GM12878 (cell line): Measurements from ENCODE around the gene CCSER1. TPM values are rescaled to one million over a fixed set of nuclear protein-coding genes. Genes with fewer than 3 reads are reported as not detected.
"Not testable (repeated sequence)": the region's sequence is repeated elsewhere in the genome, so short reads cannot be mapped to it uniquely, and the experiment has no call there.

Experiments
- ATAC-seq: fragments of 200-7000 bp; cut with Tn5 transposase; 3 replicates; pipeline ENCODE4 v1.9.1; 2020; ENCODE audit warnings: mild to moderate bottlenecking, moderate library complexity
- BruUV-seq: library from RNA; stranded (reverse); fragments of 400-500 nt; replicated peaks from 2 replicates; lab custom pipeline; 2021; lab: Mats Ljungman, UMichigan
- CTCF ChIA-PET: fragments of 300-600 bp; sonication (Branson Sonifier 250); formaldehyde crosslinking; extraction: SDS; loops from one replicate; lab custom pipeline; 2021; ENCODE audit warnings: inconsistent platforms; lab: Yijun Ruan, JAX
- POLR2A ChIA-PET: fragments of 350-600 bp; formaldehyde crosslinking; extraction: SDS; loops from one replicate; lab custom pipeline; 2021; ENCODE audit warnings: inconsistent platforms; lab: Charles Lee
- RAD21 ChIA-PET: fragments of 300-600 bp; sonication (Branson Sonifier 250); formaldehyde crosslinking; loops from one replicate; lab custom pipeline; 2023; ENCODE audit warnings: antibody characterized with exemption; ENCODE audit not compliant: unreplicated experiment; lab: Charles Lee
- SMC1A ChIA-PET: fragments of 300-600 bp; sonication (Branson Sonifier 250); formaldehyde crosslinking; loops from one replicate; lab custom pipeline; 2023; ENCODE audit not compliant: unreplicated experiment, uncharacterized antibody; lab: Charles Lee
- DNase-seq: peaks from one replicate; pipeline ENCODE4 v3.0.0-alpha.2; 2011; ENCODE audit warnings: low read depth, low spot score
- FAIRE-seq: peaks from 3 replicates; lab custom pipeline; 2011; peaks lifted over from hg19 to GRCh38; lab: Jason Lieb, UNC
- H2AFZ ChIP-seq: 2 replicates; pipeline ENCODE4 v1.6.0; 2011; ENCODE audit warnings: low read depth, low read length, control low read depth; ENCODE audit not compliant: control insufficient read depth
- H3K27ac ChIP-seq: 2 replicates; pipeline ENCODE4 v1.5.1; 2011; ENCODE audit warnings: control low read depth; ENCODE audit not compliant: control insufficient read depth, insufficient read depth
- H3K27me3 ChIP-seq, 2 experiments: replicated peaks in 1 of 2; 2 replicates each; pipeline versions ENCODE4 v1.6.0 to v1.6.1; 2011; ENCODE audit warnings: low read length in 1 of 2; ENCODE audit not compliant: control insufficient read depth in 2 of 2, insufficient read depth in 2 of 2
- H3K36me3 ChIP-seq, 2 experiments: 2 replicates each; pipeline ENCODE4 v1.5.1; 2011; ENCODE audit warnings: low read length in 1 of 2; ENCODE audit not compliant: control insufficient read depth in 2 of 2, insufficient read depth in 2 of 2
- H3K4me1 ChIP-seq: 2 replicates; pipeline ENCODE4 v1.6.1; 2011; ENCODE audit warnings: mild to moderate bottlenecking, low read length, moderate library complexity, mixed read lengths; ENCODE audit not compliant: control insufficient read depth, insufficient read depth
- H3K4me2 ChIP-seq: 2 replicates; pipeline ENCODE4 v1.6.0; 2011; ENCODE audit warnings: control low read depth; ENCODE audit not compliant: control insufficient read depth, insufficient read depth
- H3K4me3 ChIP-seq: fragments of 200-600 bp; sonication (generic); 2 replicates; pipeline ENCODE4 v1.5.1; 2016
- H3K79me2 ChIP-seq: 2 replicates; pipeline ENCODE4 v1.6.0; 2011; ENCODE audit warnings: low read length; ENCODE audit not compliant: control insufficient read depth, insufficient read depth
- H3K9ac ChIP-seq: 2 replicates; pipeline ENCODE4 v1.8.0; 2011; ENCODE audit warnings: low read length, control low read depth, mixed read lengths; ENCODE audit not compliant: control insufficient read depth, insufficient read depth
- H3K9me3 ChIP-seq: replicated peaks from 3 replicates; pipeline ENCODE4 v1.5.1; 2011; ENCODE audit warnings: mild to moderate bottlenecking, low read length; ENCODE audit not compliant: control insufficient read depth, insufficient read depth
- H4K20me1 ChIP-seq: 2 replicates; pipeline ENCODE4 v1.6.0; 2011; ENCODE audit not compliant: control insufficient read depth, insufficient read depth
- BMI1 ChIP-seq: fragments of 450-650 bp; IDR thresholded peaks from 2 replicates; pipeline ENCODE4 v1.6.1; 2016; ENCODE audit warnings: mild to moderate bottlenecking, moderate library complexity, borderline replicate concordance
- GATAD2B ChIP-seq: fragments of 450-650 bp; conservative IDR thresholded peaks from 2 replicates; pipeline ENCODE4 v1.6.1; 2017; ENCODE audit warnings: low read depth, mild to moderate bottlenecking, moderate library complexity
- NFYB ChIP-seq: IDR thresholded peaks from 2 replicates; pipeline ENCODE4 v1.6.1; 2011; ENCODE audit warnings: low read depth, mild to moderate bottlenecking, low read length, improper control_type of control experiment, moderate library complexity; ENCODE audit not compliant: insufficient read depth
- RAD51 ChIP-seq: fragments of 450-650 bp; IDR thresholded peaks from 2 replicates; pipeline ENCODE4 v1.6.1; 2016; ENCODE audit warnings: moderate library complexity, mild to moderate bottlenecking, inconsistent platforms
- SMAD1 ChIP-seq: fragments of 450-650 bp; IDR thresholded peaks from 2 replicates; pipeline ENCODE4 v1.6.1; 2018; ENCODE audit warnings: mild to moderate bottlenecking, low read depth; ENCODE audit not compliant: partially characterized antibody
- SMAD5 ChIP-seq: IDR thresholded peaks from 2 replicates; pipeline ENCODE4 v1.6.1; 2016; ENCODE audit warnings: antibody characterized with exemption, low read depth
- TBL1XR1 ChIP-seq: IDR thresholded peaks from 2 replicates; pipeline ENCODE4 v1.6.1; 2012; ENCODE audit warnings: low read depth, low read length, improper control_type of control experiment
- TCF12 ChIP-seq: IDR thresholded peaks from 2 replicates; pipeline ENCODE4 v1.6.1; 2011; ENCODE audit warnings: low read depth, mild to moderate bottlenecking, low read length
- WGBS: methylation state at CpG from one replicate; pipeline ENCODE4 v1.1.6; 2016; ENCODE audit warnings: low lambda C conversion rate; ENCODE audit not compliant: insufficient replicate concordance, insufficient coverage; ENCODE audit errors: missing lambda C conversion rate; 5-methylcytosine and 5-hydroxymethylcytosine counted together
- in situ Hi-C: fragments of 300-500 bp; cut with MboI; formaldehyde crosslinking; loops from 9 replicates; pipeline ENCODE4 v1.14.3; 2018; ENCODE audit warnings: mixed read lengths
- intact Hi-C: fragments of 100-400 bp; cut with micrococcal nuclease; formaldehyde crosslinking; loops from one replicate; pipeline ENCODE4 v1.14.2; 2022; ENCODE audit not compliant: unreplicated experiment
- polyA plus RNA-seq, 11 experiments: library from polyadenylated mRNA; depleted of rRNA in 4 of 11; unstranded in 6 of 11; stranded (reverse) in 5 of 11; fragments of >200 nt; fragmentation: Nextera tagmentation in 4 of 11; fragmentation: Illumina TruSeq in 1 of 11; extraction: Ambion mirVana in 4 of 11; extraction: Trizol in 1 of 11; gene quantifications; 1 replicate in 1 of 11; 2 replicates in 10 of 11; pipeline versions ENCODE4 v1.2.1 to v1.2.3, GENCODE V29; 2011 to 2016; ENCODE audit warnings: inconsistent platforms in 2 of 11, missing spikeins in 2 of 11, low read depth in 1 of 11
- total RNA-seq, 4 experiments: library from RNA; depleted of rRNA in 3 of 4; stranded (reverse); fragments of >200 nt in 3 of 4; fragmentation: Illumina TruSeq in 1 of 4; extraction: Trizol in 1 of 4; gene quantifications; 2 replicates each; pipeline versions ENCODE4 v1.2.1 to v1.2.3, GENCODE V29; 2013 to 2021

The CCSER1 gene
- total and polyA plus RNA-seq, 10 of the 15 experiments (the other 5 are each of a cell fraction or from before 2014, with no cell fraction given): 0.22 to 2.7 (median 1.0) TPM

- intact Hi-C loops, CTCF ChIA-PET, POLR2A ChIA-PET: not testable (repeated sequence)
Measured at GRCh38 chr4:91185061-91185460, 1057.9 kb downstream of the CCSER1 start.

GRCh38 chr4:91198951-91199350 lies 1071.8 kb downstream of the CCSER1 start:
- intact Hi-C loops (no loop called here), in situ Hi-C loops (no loop called here)
- WGBS: 33% methylated on average over 4 of the region's 4 CpGs
- H2AFZ ChIP-seq: peak overlapping the region; percentile 55
- ATAC-seq: peak; percentile 82
- H3K4me2 ChIP-seq: no peak overlapping the region
- no peak for DNase-seq
- no peak for FAIRE-seq
- no peak overlapping the region for H3K27ac ChIP-seq
- ChIA-PET RAD21 (no interaction called here), SMC1A (interaction anchor here (0.9 kb wide), 1 partner anchor 486 kb away, joined by 3 read pairs; no protein-coding TSS in a partner anchor), CTCF (no interaction called here), POLR2A (no interaction called here)
- no peaks in the 10 kb centered on the region for H3K4me1 ChIP-seq
- TF ChIP-seq TBL1XR1 (no peak), NFYB (0 out of 2 replicates have a peak, but pooled peaks have one; percentile 8), SMAD5 (no peak), BMI1 (no peak), RAD51 (peak; percentile 38; the same call in 1 of the 2 replicates), TCF12 (no peak), SMAD1 (no peak), GATAD2B (no peak)
- no peaks in the 10 kb centered on the region for H3K79me2 ChIP-seq
- no TSS peak for BruUV-seq
- H3K36me3 ChIP-seq: no peaks in the 10 kb centered on the region
- no peak overlapping the region for H3K4me3 ChIP-seq
- H4K20me1 ChIP-seq: no peaks in the 10 kb centered on the region
- no peaks in the 10 kb centered on the region for H3K27me3 ChIP-seq
- H3K9ac ChIP-seq: no peak overlapping the region
- H3K9me3 ChIP-seq: no peaks in the 10 kb centered on the region

More at GRCh38 chr4:91185061-91185460, 1057.9 kb downstream of the CCSER1 start:
- H3K9ac ChIP-seq, SMC1A ChIA-PET, FAIRE-seq, H3K27ac ChIP-seq, H3K4me1 ChIP-seq, H3K36me3 ChIP-seq, RAD21 ChIA-PET, in situ Hi-C loops, H4K20me1 ChIP-seq, H2AFZ ChIP-seq, ATAC-seq, BruUV-seq, H3K79me2 ChIP-seq, DNase-seq, H3K27me3 ChIP-seq, H3K4me3 ChIP-seq, H3K4me2 ChIP-seq, H3K9me3 ChIP-seq: not testable (repeated sequence)
- WGBS: 7% methylated on average over 1 of the region's 1 CpG
